T-helper 22 cell (primary cell): ENCODE data around the gene SMCO3.
A peak's percentile ranks its signal among the peaks of the same experiment; 100 is the strongest.
"Not testable (repeated sequence)": the region's sequence is repeated elsewhere in the genome, so short reads cannot be mapped to it uniquely, and the experiment has no call there.

ENCODE experiments used
- DNase-seq: peaks from one replicate; pipeline ENCODE4 v3.0.0-alpha.2; 2020; ENCODE audit warnings: low read depth

Gene SMCO3

DNA sequence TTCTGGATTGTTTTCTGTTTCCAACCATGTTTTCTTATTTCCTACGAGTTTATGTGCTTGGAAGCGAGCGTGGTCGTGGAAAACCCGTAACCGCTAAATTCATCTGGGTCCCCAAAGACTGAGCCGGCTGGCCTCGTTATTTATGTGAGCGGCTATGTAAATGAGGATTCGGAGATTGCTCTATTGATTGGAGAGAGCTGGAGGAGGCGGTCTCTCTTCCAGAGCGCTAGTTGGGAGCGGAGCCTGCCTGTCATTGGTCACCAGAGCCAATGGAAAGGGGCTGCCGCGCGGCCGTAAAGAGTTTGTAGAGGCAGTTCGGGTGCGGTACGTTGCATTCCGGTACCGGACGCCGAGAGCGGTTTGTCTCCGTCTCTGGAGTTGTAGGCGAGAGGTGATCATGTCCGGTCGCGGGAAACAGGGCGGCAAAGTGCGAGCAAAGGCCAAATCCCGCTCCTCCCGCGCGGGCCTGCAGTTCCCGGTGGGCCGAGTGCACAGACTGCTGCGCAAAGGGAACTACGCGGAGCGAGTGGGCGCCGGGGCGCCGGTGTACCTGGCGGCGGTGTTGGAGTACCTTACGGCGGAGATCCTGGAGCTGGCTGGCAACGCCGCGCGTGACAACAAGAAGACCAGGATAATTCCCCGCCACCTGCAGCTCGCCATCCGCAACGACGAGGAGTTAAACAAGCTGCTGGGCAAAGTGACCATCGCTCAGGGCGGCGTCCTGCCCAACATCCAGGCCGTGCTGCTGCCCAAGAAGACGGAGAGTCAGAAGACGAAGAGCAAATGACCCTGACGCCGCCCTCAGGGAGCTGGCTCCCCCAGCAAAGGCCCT is 39.7 kb downstream of the SMCO3 start:
- DNase-seq, result peak; percentile 84

DNA sequence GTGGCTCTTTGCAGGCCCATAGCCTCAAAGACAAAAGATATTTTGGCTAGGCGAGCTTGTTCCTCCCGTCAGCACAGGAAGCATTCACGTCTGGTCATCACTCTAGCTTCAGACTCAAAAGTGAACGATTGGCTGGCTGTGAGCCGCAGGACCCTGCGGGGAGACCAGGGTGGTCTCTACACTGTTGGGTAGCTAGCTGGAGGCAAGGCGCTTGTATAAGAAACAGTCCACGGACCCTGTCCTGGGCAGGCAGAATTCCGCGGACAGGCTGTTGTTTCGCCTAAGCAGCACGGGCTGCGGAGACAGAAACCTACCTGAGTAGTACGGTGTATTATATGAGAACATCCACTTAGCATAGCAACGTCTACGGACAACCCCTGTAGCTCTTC is 40.3 kb downstream of the SMCO3 start:
- DNase-seq, result no peak

DNA sequence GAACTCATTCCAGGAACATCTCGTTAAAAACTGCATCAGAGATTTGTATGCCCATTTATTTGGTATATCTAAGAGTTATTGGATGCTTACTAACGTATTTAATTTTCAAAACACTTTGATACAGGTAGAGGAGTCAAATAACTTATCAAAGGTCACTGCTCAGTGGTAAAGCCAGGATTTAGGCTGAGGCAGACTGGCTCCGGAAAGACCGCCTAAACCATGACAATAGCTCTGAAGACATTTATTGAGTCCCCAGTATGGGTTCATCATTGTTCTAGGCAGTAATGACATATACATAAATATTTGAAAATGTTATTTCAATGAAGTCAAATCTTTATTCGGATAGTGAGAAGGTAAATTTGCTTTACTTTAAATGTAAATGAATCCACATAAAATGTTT is 41.0 kb downstream of the SMCO3 start:
- no peak for DNase-seq

DNA sequence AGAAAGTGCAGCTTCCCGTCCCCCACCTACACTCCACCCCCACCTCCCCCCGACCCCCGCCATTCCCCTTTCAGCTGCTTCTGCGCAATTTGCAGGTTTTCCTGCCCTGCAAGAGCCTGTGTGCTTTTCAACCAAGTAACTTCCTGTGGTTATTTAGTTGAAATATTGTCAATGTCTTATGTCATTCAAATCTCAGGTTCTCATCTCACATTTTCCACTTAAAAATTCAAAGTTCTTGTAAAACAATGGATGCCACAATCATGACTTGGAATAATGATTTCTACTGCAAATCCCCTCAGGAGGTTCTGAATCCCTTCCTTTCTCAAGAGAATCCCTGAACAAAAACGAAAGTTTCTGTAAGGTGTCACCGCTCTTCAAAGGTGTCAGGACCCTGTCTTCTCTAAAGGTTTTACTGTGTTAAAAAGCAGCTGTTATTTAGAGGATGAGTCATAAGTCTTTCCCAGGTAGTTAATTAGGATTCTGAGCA is 42.3 kb downstream of the SMCO3 start:
- peak; percentile 49 for DNase-seq

DNA sequence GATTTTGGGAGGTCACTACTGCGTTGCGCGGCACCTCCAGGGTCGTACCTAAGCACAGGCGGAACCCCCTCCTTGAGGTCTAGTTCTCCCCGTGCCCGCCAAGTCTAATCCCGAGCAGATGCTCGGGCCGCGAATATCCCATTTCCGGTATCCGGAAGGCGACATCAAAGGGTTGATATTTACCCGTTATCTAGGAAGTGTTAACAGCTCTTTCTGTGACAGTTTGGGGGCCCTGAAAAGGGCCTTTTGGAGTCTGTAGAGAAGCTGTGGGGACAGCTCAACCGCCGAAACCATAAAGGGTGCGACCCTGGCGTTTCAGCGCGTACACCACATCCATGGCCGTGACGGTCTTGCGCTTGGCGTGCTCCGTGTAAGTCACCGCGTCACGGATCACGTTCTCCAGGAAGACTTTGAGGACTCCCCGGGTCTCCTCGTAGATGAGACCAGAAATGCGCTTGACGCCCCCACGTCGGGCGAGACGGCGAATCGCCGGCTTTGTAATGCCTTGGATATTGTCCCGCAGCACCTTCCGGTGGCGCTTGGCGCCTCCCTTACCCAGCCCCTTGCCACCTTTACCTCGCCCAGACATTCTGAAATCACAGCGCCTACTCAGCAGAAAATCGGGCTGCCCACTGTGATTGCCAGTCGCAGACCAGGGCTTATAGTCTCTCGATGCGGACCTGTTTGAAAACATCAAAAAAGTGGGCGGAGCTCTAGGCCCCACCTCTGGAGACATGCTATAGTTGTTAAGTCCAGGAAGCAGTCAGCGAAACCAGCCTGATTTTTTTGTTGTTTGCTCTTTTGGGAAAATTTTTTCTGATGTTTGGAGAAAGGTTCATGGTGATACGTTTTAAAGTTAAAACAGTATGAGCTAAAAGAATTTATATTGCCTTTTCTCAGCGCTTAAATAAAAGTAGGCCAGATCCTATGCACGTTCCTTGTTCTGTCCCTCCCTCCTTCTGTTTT is 43.2 kb downstream of the SMCO3 start:
- peak; percentile 81 for DNase-seq

DNA sequence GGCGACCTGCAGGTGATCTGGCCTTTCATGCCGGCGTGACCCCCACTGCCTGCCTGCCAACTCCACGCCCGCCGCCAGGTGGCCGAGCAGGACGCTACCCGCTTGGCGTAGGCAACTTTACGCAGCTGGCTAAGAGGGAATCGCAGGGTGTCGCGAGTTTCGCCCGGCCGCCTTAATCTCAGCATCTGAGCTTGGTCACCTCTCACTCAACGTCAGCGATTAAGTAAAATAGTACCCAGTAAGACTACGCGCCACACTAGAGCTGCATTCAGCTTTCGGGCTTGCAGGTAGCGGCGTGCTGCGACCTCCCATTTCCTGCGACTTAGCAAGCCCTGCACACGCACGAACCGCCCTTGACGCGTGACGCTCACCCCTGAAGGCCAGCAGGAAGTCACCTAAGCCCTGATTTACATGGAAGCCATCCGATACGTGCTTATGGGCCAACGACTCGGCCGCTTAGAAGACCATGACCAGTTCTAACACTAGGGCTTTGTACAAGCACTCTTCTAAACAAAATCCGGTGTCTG is 44.0 kb downstream of the SMCO3 start:
- DNase-seq, result peak; percentile 81

DNA sequence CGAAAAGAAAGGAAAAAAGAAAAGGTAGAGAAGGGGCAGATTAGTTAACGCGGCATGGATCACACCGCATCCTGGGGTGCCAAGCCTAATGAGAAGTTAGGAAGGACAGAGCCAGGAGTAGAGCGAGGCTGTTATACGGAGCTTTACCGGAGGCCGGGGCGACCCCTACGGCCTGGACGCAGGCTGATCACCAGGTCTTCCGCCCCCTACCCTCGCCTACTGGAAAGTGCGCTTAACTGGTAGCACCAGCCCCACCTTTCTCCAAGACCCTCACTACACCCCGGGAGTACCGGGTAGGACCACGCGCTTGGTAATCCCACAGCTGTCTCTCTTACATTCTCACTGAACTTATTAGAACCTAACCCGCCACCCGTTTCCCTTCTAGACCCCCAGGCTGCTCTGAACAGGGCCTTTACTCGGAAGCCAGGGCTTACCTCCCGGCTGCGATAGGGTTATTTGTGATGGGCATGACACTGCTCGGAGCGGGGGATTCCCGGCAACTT is 44.5 kb downstream of the SMCO3 start:
- no peak for DNase-seq

DNA sequence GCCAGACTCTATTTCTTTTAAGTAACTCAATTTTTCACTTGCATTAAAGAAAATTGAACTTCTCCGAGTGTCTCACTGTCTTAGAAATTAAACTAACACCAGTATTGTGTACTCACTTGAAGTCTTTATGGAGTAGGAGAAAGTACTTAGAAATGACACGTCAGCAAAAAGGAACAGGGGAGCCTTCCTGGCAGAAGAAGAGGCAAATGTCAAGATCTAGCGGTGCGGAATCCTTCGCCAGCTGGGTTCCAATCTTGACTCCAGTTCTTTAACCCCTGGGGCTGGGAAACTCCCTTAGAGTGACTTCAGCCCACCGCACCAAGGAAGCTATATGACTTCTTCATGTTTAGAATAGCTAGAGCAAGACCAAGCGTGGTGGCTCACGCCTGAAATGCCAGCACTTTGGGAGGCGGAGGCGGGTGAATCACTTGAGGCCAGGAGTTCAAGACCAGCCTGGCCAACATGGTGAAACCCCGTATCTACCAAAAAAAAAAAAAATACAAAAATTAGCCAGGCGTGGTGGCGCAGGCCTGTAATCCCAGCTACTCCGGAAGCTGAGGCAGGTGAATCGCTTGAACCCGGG is 45.1 kb downstream of the SMCO3 start:
- peak; percentile 19 for DNase-seq

DNA sequence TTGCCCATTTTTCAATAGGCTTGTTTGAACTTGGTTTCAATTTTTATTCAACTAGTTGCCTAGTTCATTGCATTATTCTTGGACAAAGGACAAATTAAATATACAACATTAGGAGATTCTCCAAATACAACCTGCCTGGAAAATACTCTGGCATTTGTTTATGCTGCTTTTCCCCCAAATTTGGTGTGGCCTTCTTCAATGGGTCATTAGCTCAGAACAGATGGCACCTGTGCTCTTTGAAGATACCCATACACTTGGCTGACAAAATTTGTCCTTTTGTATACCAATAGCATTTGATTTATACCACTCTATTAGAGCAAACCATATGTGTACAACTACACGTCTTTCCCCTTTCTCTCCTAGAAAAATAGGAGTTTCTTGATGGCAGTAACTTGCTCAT is 46.4 kb downstream of the SMCO3 start:
- no peak for DNase-seq

DNA sequence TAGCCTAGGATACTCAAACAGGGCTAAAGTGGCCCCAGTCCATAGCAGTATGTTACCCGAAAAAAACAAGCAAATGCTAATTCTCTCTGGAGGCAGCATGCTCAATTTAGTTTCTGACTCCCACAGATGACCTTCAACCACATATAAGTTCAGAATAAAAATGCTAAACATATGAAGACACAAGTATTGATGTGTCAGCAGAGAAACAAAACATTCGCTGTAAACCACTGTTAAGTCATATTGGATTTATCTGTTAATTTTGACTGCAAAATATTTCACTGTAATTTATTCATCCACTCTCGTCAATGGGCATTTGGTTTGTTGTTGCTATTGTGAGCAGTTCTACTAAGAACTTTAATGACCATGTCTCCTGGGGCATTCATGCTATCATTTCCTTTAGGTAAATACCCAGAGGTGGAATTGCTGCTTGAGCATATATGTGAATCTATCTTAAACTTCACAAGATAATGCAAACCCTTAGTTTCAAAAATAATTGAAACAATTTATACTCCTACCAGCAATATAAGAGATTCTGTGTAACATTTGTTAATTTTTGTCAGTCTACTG is 47.2 kb downstream of the SMCO3 start:
- DNase-seq, result no peak

DNA sequence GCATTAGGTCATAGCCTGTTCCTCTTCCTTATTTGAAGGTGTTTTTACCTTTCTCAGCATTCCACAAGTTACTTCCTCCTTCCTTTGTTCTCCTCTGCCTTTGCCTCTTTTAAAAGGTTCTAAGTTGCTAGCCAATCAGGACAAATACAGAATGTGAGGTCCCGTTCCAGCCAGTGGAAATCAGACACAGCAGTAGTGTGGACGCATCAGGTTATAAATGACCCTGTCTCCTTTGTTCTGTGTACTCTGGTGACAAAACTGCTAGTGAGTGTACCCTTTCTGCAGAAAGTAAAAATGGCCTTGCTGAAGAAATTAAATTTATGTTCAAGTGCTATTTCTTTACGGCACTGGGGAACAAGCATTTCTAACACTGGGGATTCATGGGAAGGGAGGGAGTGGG is 48.0 kb downstream of the SMCO3 start:
- not testable (repeated sequence) for DNase-seq

DNA sequence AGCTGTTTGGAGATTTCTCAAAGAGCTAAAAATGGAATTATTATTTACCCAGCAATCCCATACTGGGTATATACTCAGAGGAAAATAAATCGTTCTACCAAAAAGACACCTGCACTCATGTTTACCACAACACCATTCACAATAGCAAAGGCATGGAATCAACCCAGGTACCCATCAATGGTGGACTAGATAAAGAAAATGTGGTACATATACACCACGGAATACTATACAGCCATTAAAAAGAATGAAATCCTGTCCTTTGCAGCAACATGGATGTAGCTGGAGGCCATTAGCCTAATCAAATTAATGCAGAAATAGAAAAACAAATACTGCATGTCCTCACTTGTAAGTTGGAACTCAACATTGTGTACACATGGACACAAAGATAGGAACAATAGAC is 48.6 kb downstream of the SMCO3 start:
- DNase-seq, result no peak

DNA sequence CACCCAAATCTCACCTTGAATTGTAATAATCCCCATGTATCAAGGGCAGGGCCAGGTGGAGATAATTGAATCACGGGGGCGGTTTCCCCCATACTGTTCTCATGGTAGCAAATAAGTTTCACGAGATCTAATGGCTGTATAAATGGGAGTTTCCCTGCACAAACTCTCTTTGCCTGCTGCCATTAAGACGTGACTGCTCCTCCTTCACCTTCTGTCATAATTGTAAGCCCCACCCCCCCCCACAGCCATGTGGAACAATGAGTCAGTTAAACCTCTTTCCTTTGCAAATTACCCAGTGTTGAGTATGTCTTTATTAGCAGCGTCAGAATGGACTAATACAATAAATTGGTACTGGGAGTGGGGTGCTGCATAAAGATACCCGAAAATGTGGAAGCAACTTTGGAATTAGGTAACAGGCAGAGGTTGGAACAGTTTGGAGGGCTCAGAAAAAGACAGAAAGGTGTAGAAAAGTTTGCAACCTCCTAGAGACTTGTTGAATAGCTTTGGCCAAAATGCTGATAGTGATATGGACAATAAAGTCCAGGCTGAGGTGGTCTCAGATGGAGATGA is 54.2 kb downstream of the SMCO3 start:
- not testable (repeated sequence) for DNase-seq

DNA sequence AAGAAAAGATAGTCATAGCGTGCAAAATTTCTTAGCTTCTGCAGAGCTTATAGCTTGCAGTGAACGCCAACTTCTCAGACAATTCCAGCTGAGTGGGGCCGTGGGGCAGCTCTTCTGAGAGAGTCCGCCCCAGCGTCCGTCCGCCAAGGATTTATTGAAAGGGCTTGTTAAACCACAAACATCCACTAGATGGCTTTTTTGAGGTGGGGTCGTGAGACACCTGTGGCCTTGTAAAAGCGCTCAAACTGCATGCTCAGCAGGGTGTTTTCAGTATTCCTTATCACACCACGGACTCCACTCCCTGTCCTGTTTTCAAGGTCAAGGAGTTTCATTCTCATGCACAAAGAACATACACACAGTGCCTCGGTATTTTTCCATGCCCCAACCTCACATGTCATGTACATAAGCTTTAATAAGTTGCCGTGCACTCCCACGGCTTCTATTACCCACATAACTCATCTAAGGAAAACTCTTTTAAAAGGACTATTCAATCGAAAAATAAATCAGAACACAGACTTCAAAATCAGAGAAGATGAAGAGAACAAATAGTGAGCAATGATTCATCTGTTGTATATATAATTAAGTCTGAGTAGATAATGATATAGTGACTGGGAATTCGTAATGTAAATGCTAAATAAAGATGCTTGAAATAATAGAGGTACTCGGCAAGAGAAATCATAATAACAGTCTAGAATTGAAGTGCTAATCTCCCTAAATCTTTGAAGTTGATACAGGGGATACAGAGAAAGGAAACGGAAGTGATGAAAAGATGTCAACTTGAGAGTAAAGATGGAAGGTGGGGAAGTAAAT is 57.4 kb downstream of the SMCO3 start:
- no peak for DNase-seq
